ENCODE data around the gene ABHD10. TPM values are rescaled to one million over a fixed set of nuclear protein-coding genes. Genes with fewer than 3 reads are reported as not detected.

The ABHD10 gene
- total and polyA plus RNA-seq, 10 donors = 24.2 to 34.8 (median 28.3) TPM

- no peak for DNase-seq
- intact Hi-C loops (cut with DNase I; ENCODE audit: low total_unique reads) = no loop called here
- Histone ChIP-seq H3K27me3 (replicated peaks in 1 of 7) (no peaks in the 10 kb centered on the region), H3K4me3 (no peak overlapping the region), H3K9me3 (no peaks in the 10 kb centered on the region), H3K27ac (peak overlapping the region in 2 of 8 donors; percentile 5 to 12), H3K36me3 (peaks cover 0 to 27% (median 11%) of the 10 kb centered on the region in 6 donors), H3K4me1 (peaks cover 0 to 10% (median 0%) of the 10 kb centered on the region in 6 donors)
- TF ChIP-seq CTCF (IDR thresholded peaks at IDR 0.05 in 8 of 11, conservative IDR thresholded peaks at IDR 0.05 in 3 of 11) (no peak), POLR2AphosphoS5 (IDR thresholded peaks at IDR 0.05) (no peak), POLR2A (IDR thresholded peaks at IDR 0.05) (no peak)
These were observed 42.5 kb upstream of the ABHD10 start for GRCh38 chr3:111936191-111936841.

- H3K9me3 ChIP-seq = no peaks in the 10 kb centered on the region
- 87 to 97% (median 91%) methylated on average over 1 of the region's 1 CpG for WGBS, 5 donors
- TF ChIP-seq POLR2AphosphoS5 (IDR thresholded peaks at IDR 0.05) (no peak), POLR2A (IDR thresholded peaks at IDR 0.05) (no peak), CTCF (IDR thresholded peaks at IDR 0.05 in 8 of 11, conservative IDR thresholded peaks at IDR 0.05 in 3 of 11) (no peak)
- H3K27ac ChIP-seq = no peak overlapping the region
- no peak for DNase-seq
- intact Hi-C loops (cut with DNase I; ENCODE audit: low total_unique reads) = no loop called here
- H3K36me3 ChIP-seq = peaks cover 0 to 33% (median 14%) of the 10 kb centered on the region in 6 donors
- H3K27me3 ChIP-seq (replicated peaks in 1 of 7) = no peaks in the 10 kb centered on the region
- no peak overlapping the region for H3K4me3 ChIP-seq
- H3K4me1 ChIP-seq = peaks cover 0 to 10% (median 0%) of the 10 kb centered on the region in 6 donors
These were observed 41.9 kb upstream of the ABHD10 start for GRCh38 chr3:111936967-111937366.

GRCh38 chr3:111937871-111938270 is 41.0 kb upstream of the ABHD10 start:
- peaks cover 0 to 38% (median 14%) of the 10 kb centered on the region in 6 donors for H3K36me3 ChIP-seq
- no peak for TF ChIP-seq POLR2AphosphoS5 (IDR thresholded peaks at IDR 0.05)
- intact Hi-C loops (cut with DNase I; ENCODE audit: low total_unique reads) = no loop called here

GRCh38 chr3:111939873-111940272 is 39.0 kb upstream of the ABHD10 start:
- no peak for TF ChIP-seq POLR2AphosphoS5 (IDR thresholded peaks at IDR 0.05)
- TF ChIP-seq CTCF (IDR thresholded peaks at IDR 0.05 in 8 of 11, conservative IDR thresholded peaks at IDR 0.05 in 3 of 11) = no peak
- no peak for TF ChIP-seq POLR2A (IDR thresholded peaks at IDR 0.05)
- H3K27me3 ChIP-seq (replicated peaks in 1 of 7) = no peaks in the 10 kb centered on the region
- no peaks in the 10 kb centered on the region for H3K4me1 ChIP-seq
- intact Hi-C loops (cut with DNase I; ENCODE audit: low total_unique reads) = no loop called here
- WGBS, 5 donors = 80 to 99% (median 88%) methylated on average over 2 of the region's 2 CpGs
- no peak overlapping the region for H3K4me3 ChIP-seq
- no peaks in the 10 kb centered on the region for H3K9me3 ChIP-seq
- no peak overlapping the region for H3K27ac ChIP-seq
- peaks cover 0 to 38% (median 14%) of the 10 kb centered on the region in 6 donors for H3K36me3 ChIP-seq
- DNase-seq = no peak

More at GRCh38 chr3:111937871-111938270, 41.0 kb upstream of the ABHD10 start:
- Histone ChIP-seq H3K27ac (no peak overlapping the region), H3K9me3 (no peaks in the 10 kb centered on the region), H3K4me1 (peaks cover 0 to 7% (median 0%) of the 10 kb centered on the region in 6 donors), H3K27me3 (replicated peaks in 1 of 7) (no peaks in the 10 kb centered on the region), H3K4me3 (no peak overlapping the region)
- no peak for DNase-seq
